GM12891 (cell line): ENCODE results near the gene CCDC50.

Experiments used
- DNase-seq: peaks from one replicate; pipeline ENCODE4 v3.0.0; 2011; ENCODE audit warnings: low spot score; ENCODE audit not compliant: insufficient read length
- FAIRE-seq: peaks from 2 replicates; lab custom pipeline; 2011; peaks lifted over from hg19 to GRCh38; lab: Jason Lieb, UNC
- PAX5 ChIP-seq: IDR thresholded peaks from 2 replicates; pipeline ENCODE4 v1.6.1; 2011; ENCODE audit warnings: low read length, moderate library complexity, mild to moderate bottlenecking; ENCODE audit not compliant: insufficient read depth, severe bottlenecking
- POLR2A ChIP-seq: IDR thresholded peaks from 2 replicates; pipeline ENCODE4 v1.6.1; 2011; ENCODE audit warnings: low read depth, low read length, control low read depth
- POLR2AphosphoS5 ChIP-seq: IDR thresholded peaks from 2 replicates; pipeline ENCODE4 v1.6.1; 2011; ENCODE audit warnings: low read depth, low read length, control low read depth
- POU2F2 ChIP-seq: IDR thresholded peaks from 2 replicates; pipeline ENCODE4 v1.6.1; 2011; ENCODE audit warnings: low read depth, mild to moderate bottlenecking, control low read depth, low read length, moderate library complexity
- SPI1 ChIP-seq: IDR thresholded peaks from 2 replicates; pipeline ENCODE4 v1.6.1; 2011; ENCODE audit warnings: low read depth, low read length, control low read depth
- TAF1 ChIP-seq: IDR thresholded peaks from 2 replicates; pipeline ENCODE4 v1.6.1; 2011; ENCODE audit warnings: low read depth, low read length, control low read depth

CCDC50 gene

GRCh38 chr3:191430103-191430502, 100.9 kb downstream of the CCDC50 start:
- DNase-seq (no peak), FAIRE-seq (no peak)
- TF ChIP-seq TAF1 (no peak), POU2F2 (no peak), POLR2AphosphoS5 (no peak), SPI1 (no peak), PAX5 (no peak), POLR2A (no peak)

- DNase-seq (no peak), FAIRE-seq (no peak)
- no peak for TF ChIP-seq POU2F2
Measured at GRCh38 chr3:191431160-191431822, 102.1 kb downstream of the CCDC50 start.

- FAIRE-seq, result no peak
- TF ChIP-seq POU2F2, result no peak
- no peak for TF ChIP-seq TAF1
- no peak for TF ChIP-seq PAX5
- TF ChIP-seq POLR2AphosphoS5, result no peak
- TF ChIP-seq POLR2A, result no peak
- no peak for TF ChIP-seq SPI1
- DNase-seq, result no peak
Measured at GRCh38 chr3:191432162-191432561, 103.0 kb downstream of the CCDC50 start.

GRCh38 chr3:191434024-191434423, 104.8 kb downstream of the CCDC50 start:
- TF ChIP-seq SPI1, result no peak
- TF ChIP-seq POLR2A, result no peak
- TF ChIP-seq POU2F2, result no peak
- TF ChIP-seq POLR2AphosphoS5, result no peak
- TF ChIP-seq PAX5, result no peak
- no peak for FAIRE-seq
- DNase-seq, result no peak

- DNase-seq, result no peak
- TF ChIP-seq TAF1, result no peak
- TF ChIP-seq POU2F2, result no peak
- peak; percentile 89 for TF ChIP-seq SPI1
- no peak for FAIRE-seq
Measured at GRCh38 chr3:191435981-191436380, 106.8 kb downstream of the CCDC50 start.

GRCh38 chr3:191438150-191438814, 109.1 kb downstream of the CCDC50 start:
- TF ChIP-seq SPI1 (no peak), TAF1 (no peak), POLR2AphosphoS5 (no peak), POU2F2 (no peak), POLR2A (no peak), PAX5 (no peak)

GRCh38 chr3:191440532-191440931, 111.3 kb downstream of the CCDC50 start:
- peak; percentile 20 for FAIRE-seq

More at GRCh38 chr3:191438150-191438814, 109.1 kb downstream of the CCDC50 start:
- no peak for DNase-seq
- FAIRE-seq, result no peak

GRCh38 chr3:191441687-191442086, 112.5 kb downstream of the CCDC50 start:
- TF ChIP-seq POU2F2 (no peak), TAF1 (no peak), POLR2AphosphoS5 (no peak), POLR2A (no peak), SPI1 (no peak), PAX5 (no peak)
- FAIRE-seq (no peak), DNase-seq (no peak)

More at GRCh38 chr3:191440532-191440931, 111.3 kb downstream of the CCDC50 start:
- no peak for DNase-seq
- TF ChIP-seq POLR2AphosphoS5 (no peak), TAF1 (no peak), PAX5 (no peak), POLR2A (no peak), SPI1 (no peak), POU2F2 (no peak)

GRCh38 chr3:191444569-191444968, 115.4 kb downstream of the CCDC50 start:
- no peak for DNase-seq
- no peak for TF ChIP-seq SPI1
- no peak for TF ChIP-seq POLR2AphosphoS5
- no peak for TF ChIP-seq TAF1
- no peak for TF ChIP-seq PAX5
- TF ChIP-seq POU2F2, result no peak
- no peak for TF ChIP-seq POLR2A
- FAIRE-seq, result no peak
